ENCODE results near the gene ATP6V1D. TPM values are rescaled to one million over a fixed set of nuclear protein-coding genes. Genes with fewer than 3 reads are reported as not detected.

ATP6V1D gene
- polyA plus RNA-seq, 1 donor (not counting 4 experiments of a cell fraction or from before 2014, with no cell fraction given) = 112 TPM

DNA sequence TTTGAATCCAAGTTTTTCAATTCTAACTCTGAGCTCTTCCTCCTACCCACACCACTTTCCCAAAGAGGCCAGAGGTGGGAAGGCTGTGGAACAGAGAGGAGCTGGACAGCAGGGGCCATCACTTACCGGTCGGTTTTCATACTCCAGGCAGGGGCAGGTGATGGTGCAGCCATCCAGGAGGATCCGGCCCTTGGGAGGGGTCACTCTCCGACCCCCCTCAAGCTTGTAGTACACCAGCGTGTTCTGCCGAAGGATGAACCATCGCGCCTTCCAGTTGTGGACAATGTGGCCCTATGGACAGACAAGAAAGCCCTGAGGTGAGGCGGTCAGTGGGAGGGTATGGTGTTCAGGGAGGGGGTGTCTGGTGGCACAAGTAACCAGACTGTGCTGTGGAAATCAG is 37.9 kb upstream of the ATP6V1D start:
- Histone ChIP-seq H3K27ac (ENCODE audit: control insufficient read depth, insufficient read depth, low read length) (no peak overlapping the region), H4K20me1 (ENCODE audit: control insufficient read depth, extremely low read depth, insufficient read depth, low read length) (peaks cover 21% of the 10 kb centered on the region), H3K79me2 (ENCODE audit: control insufficient read depth, insufficient read depth, low read length) (peaks cover 72% of the 10 kb centered on the region), H3K27me3 (ENCODE audit: control insufficient read depth, extremely low read depth, insufficient read depth, low read length) (no peaks in the 10 kb centered on the region), H3K4me2 (ENCODE audit: control insufficient read depth, extremely low read depth, insufficient read depth, low read depth, low read length) (no peak overlapping the region), H3K9ac (ENCODE audit: control insufficient read depth, extremely low read depth, insufficient read depth, low read length) (no peak overlapping the region), H2AFZ (ENCODE audit: control insufficient read depth, low read length) (no peak overlapping the region), H3K9me3 (ENCODE audit: control insufficient read depth, low read depth, low read length) (no peaks in the 10 kb centered on the region), H3K9me1 (ENCODE audit: control insufficient read depth, extremely low read depth, insufficient read depth, low read length) (peaks cover 2% of the 10 kb centered on the region), H3K4me3 (ENCODE audit: control insufficient read depth in 2 of 3, extremely low read depth in 1 of 3, insufficient read depth in 2 of 3, low read depth in 1 of 3, low read length in 3 of 3) (no peak overlapping the region), H3K36me3 (ENCODE audit: control insufficient read depth in 2 of 2, extremely low read depth in 1 of 2, insufficient read depth in 2 of 2, low read length in 2 of 2) (peaks cover 22 to 49% of the 10 kb centered on the region in 2 experiments), H3K4me1 (ENCODE audit: control insufficient read depth, extremely low read depth, insufficient read depth, low read length) (no peaks in the 10 kb centered on the region)
- DNase-seq (ENCODE audit: low read depth, low spot score) (no peak), FAIRE-seq (no peak)
- no peak for TF ChIP-seq EZH2 (IDR thresholded peaks at IDR 0.05; ENCODE audit: low read length)
- TF ChIP-seq, protein P1, sequence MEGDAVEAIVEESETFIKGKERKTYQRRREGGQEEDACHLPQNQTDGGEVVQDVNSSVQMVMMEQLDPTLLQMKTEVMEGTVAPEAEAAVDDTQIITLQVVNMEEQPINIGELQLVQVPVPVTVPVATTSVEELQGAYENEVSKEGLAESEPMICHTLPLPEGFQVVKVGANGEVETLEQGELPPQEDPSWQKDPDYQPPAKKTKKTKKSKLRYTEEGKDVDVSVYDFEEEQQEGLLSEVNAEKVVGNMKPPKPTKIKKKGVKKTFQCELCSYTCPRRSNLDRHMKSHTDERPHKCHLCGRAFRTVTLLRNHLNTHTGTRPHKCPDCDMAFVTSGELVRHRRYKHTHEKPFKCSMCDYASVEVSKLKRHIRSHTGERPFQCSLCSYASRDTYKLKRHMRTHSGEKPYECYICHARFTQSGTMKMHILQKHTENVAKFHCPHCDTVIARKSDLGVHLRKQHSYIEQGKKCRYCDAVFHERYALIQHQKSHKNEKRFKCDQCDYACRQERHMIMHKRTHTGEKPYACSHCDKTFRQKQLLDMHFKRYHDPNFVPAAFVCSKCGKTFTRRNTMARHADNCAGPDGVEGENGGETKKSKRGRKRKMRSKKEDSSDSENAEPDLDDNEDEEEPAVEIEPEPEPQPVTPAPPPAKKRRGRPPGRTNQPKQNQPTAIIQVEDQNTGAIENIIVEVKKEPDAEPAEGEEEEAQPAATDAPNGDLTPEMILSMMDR (optimal IDR thresholded peaks at IDR 0.05 in 1 of 3, IDR thresholded peaks at IDR 0.05 in 1 of 3, conservative IDR thresholded peaks at IDR 0.05 in 1 of 3; ENCODE audit: extremely low read depth in 1 of 3, insufficient read depth in 2 of 3, low read length in 3 of 3) = no peak
- dilution Hi-C loops (cut with MboI; ENCODE audit: extremely low pct_ligation_motif_present, low sequenced_read_pairs) = no loop called here

DNA sequence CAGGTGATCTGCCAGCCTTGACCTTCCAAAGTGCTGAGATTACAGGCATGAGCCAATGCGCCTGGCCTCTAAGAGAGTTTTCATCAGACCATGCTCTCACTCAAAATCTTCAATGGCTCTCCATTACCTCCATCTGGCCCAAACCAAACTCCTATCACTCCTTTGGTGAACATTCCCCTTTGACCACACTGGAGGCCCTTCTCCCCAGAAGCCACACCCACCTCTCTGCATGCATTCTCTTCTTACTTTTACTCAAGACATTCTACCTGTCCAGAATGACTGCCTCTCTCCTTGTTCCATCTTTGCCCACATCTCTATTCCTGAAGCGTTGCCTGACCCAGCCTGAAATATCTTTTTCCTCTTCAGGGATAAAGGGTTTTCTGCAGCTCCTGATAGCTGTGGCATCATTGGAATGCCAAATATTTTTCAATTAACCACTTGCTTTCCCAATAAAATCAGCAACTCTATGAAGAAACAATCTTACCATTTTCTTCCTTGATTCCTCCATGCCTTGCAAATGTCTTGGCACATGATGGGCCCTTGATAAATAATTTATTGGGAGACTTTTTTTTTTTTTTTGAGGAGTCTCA is 36.9 kb upstream of the ATP6V1D start:
- Histone ChIP-seq H3K9me3 (ENCODE audit: control insufficient read depth, low read depth, low read length) (no peaks in the 10 kb centered on the region), H2AFZ (ENCODE audit: control insufficient read depth, low read length) (no peak overlapping the region), H3K4me2 (ENCODE audit: control insufficient read depth, extremely low read depth, insufficient read depth, low read depth, low read length) (no peak overlapping the region), H3K27ac (ENCODE audit: control insufficient read depth, insufficient read depth, low read length) (no peak overlapping the region), H3K4me3 (ENCODE audit: control insufficient read depth in 2 of 3, extremely low read depth in 1 of 3, insufficient read depth in 2 of 3, low read depth in 1 of 3, low read length in 3 of 3) (no peak overlapping the region), H3K9ac (ENCODE audit: control insufficient read depth, extremely low read depth, insufficient read depth, low read length) (no peak overlapping the region), H3K9me1 (ENCODE audit: control insufficient read depth, extremely low read depth, insufficient read depth, low read length) (peaks cover 2% of the 10 kb centered on the region), H3K36me3 (ENCODE audit: control insufficient read depth in 2 of 2, extremely low read depth in 1 of 2, insufficient read depth in 2 of 2, low read length in 2 of 2) (peaks cover 31 to 58% of the 10 kb centered on the region in 2 experiments), H3K4me1 (ENCODE audit: control insufficient read depth, extremely low read depth, insufficient read depth, low read length) (no peaks in the 10 kb centered on the region), H3K79me2 (ENCODE audit: control insufficient read depth, insufficient read depth, low read length) (peaks cover 66% of the 10 kb centered on the region), H4K20me1 (ENCODE audit: control insufficient read depth, extremely low read depth, insufficient read depth, low read length) (peaks cover 20% of the 10 kb centered on the region), H3K27me3 (ENCODE audit: control insufficient read depth, extremely low read depth, insufficient read depth, low read length) (no peaks in the 10 kb centered on the region)
- FAIRE-seq (no peak), DNase-seq (ENCODE audit: low read depth, low spot score) (no peak)
- TF ChIP-seq EZH2 (IDR thresholded peaks at IDR 0.05; ENCODE audit: low read length) = no peak
- TF ChIP-seq, protein P1 (optimal IDR thresholded peaks at IDR 0.05 in 1 of 3, IDR thresholded peaks at IDR 0.05 in 1 of 3, conservative IDR thresholded peaks at IDR 0.05 in 1 of 3; ENCODE audit: extremely low read depth in 1 of 3, insufficient read depth in 2 of 3, low read length in 3 of 3) = no peak
- dilution Hi-C loops (cut with MboI; ENCODE audit: extremely low pct_ligation_motif_present, low sequenced_read_pairs) = no loop called here

Data from keratinocyte (primary cell).